HK-2 (cell line): ENCODE data around the gene TLR2.
"Not testable (repeated sequence)": the region's sequence is repeated elsewhere in the genome, so short reads cannot be mapped to it uniquely, and the experiment has no call there.

Source experiments
- DNase-seq: peaks from one replicate; pipeline ENCODE4 v3.0.0-alpha.2; 2018; ENCODE audit not compliant: unreplicated experiment

Gene TLR2

GRCh38 chr4:153655928-153656327 lies 28.2 kb upstream of the TLR2 start:
- no peak for DNase-seq

GRCh38 chr4:153661215-153661822 lies 22.8 kb upstream of the TLR2 start:
- DNase-seq, result no peak

GRCh38 chr4:153661908-153662307 lies 22.2 kb upstream of the TLR2 start:
- no peak for DNase-seq

GRCh38 chr4:153663667-153664066 lies 20.4 kb upstream of the TLR2 start:
- no peak for DNase-seq

- DNase-seq, result not testable (repeated sequence)
These were observed 17.6 kb upstream of the TLR2 start for GRCh38 chr4:153666505-153666904.

- DNase-seq, result no peak
These were observed 15.4 kb upstream of the TLR2 start for GRCh38 chr4:153668647-153669046.

GRCh38 chr4:153669838-153670237 lies 14.2 kb upstream of the TLR2 start:
- no peak for DNase-seq

- no peak for DNase-seq
These were observed 7.6 kb upstream of the TLR2 start for GRCh38 chr4:153676486-153676885.

GRCh38 chr4:153676984-153677383 lies 7.1 kb upstream of the TLR2 start:
- DNase-seq, result no peak

- DNase-seq, result no peak
These were observed 4.6 kb upstream of the TLR2 start for GRCh38 chr4:153679486-153679885.

GRCh38 chr4:153683763-153684181 lies 308 bp upstream of the TLR2 start:
- no peak for DNase-seq

- no peak for DNase-seq
These were observed 891 bp downstream of the TLR2 start for GRCh38 chr4:153684971-153685371.

GRCh38 chr4:153704522-153704921 lies 20.4 kb downstream of the TLR2 start:
- DNase-seq, result no peak

GRCh38 chr4:153705743-153706468 lies 21.8 kb downstream of the TLR2 start:
- DNase-seq, result no peak

GRCh38 chr4:153706519-153706918 lies 22.4 kb downstream of the TLR2 start:
- no peak for DNase-seq

- DNase-seq, result no peak
These were observed 26.6 kb downstream of the TLR2 start for GRCh38 chr4:153710681-153711080.

GRCh38 chr4:153713866-153714646 lies 30.0 kb downstream of the TLR2 start:
- no peak for DNase-seq

- no peak for DNase-seq
These were observed 38.0 kb downstream of the TLR2 start for GRCh38 chr4:153722036-153722435.

- DNase-seq, result no peak
These were observed 40.5 kb downstream of the TLR2 start for GRCh38 chr4:153724606-153725005.

- DNase-seq, result no peak
These were observed 41.2 kb downstream of the TLR2 start for GRCh38 chr4:153725136-153725830.

GRCh38 chr4:153725831-153726154 lies 41.7 kb downstream of the TLR2 start:
- DNase-seq, result no peak

- DNase-seq, result no peak
These were observed 44.1 kb downstream of the TLR2 start for GRCh38 chr4:153728151-153728550.
